Stomach (tissue), 4 donors: Measurements from ENCODE around the gene SDHB.

Experiments used
- CTCF ChIP-seq, 7 experiments: fragments of 450-650 bp in 4 of 7; fragments of 200-600 bp in 3 of 7; sonication (generic) in 3 of 7; IDR thresholded peaks; one replicate each; pipeline ENCODE4 v1.5.1; 2016 to 2019; ENCODE audit warnings: antibody characterized with exemption in 7 of 7, control low read depth in 2 of 7, mild to moderate bottlenecking in 1 of 7
- POLR2A ChIP-seq, 4 donors: fragments of 450-650 bp; IDR thresholded peaks; one replicate each; pipeline ENCODE4 v1.6.1; 2016; ENCODE audit warnings: antibody characterized with exemption in 4 of 4, control low read depth in 2 of 4, mild to moderate bottlenecking in 1 of 4, moderate library complexity in 1 of 4
- POLR2AphosphoS5 ChIP-seq, 3 donors: sonication (generic); formaldehyde crosslinking; IDR thresholded peaks; one replicate each; pipeline ENCODE4 v1.6.1; 2016; ENCODE audit warnings: antibody characterized with exemption in 3 of 3

- no peak for TF ChIP-seq POLR2A (IDR thresholded peaks at IDR 0.05)
- TF ChIP-seq CTCF (IDR thresholded peaks at IDR 0.05) = no peak
- no peak for TF ChIP-seq POLR2AphosphoS5 (IDR thresholded peaks at IDR 0.05)
Observed at GRCh38 chr1:17027403-17027802, 26.4 kb downstream of the SDHB start.
